H1 (cell line): ENCODE measurements around the gene EPHA4. TPM values are rescaled to one million over a fixed set of nuclear protein-coding genes. Genes with fewer than 3 reads are reported as not detected.
A peak's percentile ranks its signal among the peaks of the same experiment; 100 is the strongest.

ENCODE experiments used
- CTCF ChIA-PET: fragments of 300-600 bp; sonication (Branson Sonifier 250); formaldehyde crosslinking; loops from one replicate; lab custom pipeline; 2021; ENCODE audit not compliant: partially characterized antibody; lab: Charles Lee
- POLR2A ChIA-PET: fragments of 300-600 bp; sonication (Branson Sonifier 250); formaldehyde crosslinking; loops from one replicate; lab custom pipeline; 2021; ENCODE audit warnings: inconsistent platforms; ENCODE audit not compliant: partially characterized antibody; lab: Charles Lee
- DNase-seq, 2 experiments: peaks; one replicate each; pipeline versions ENCODE4 v3.0.0 to v3.0.0-alpha.2; 2010 to 2022; ENCODE audit warnings: low spot score in 2 of 2, low read depth in 1 of 2, mixed read lengths in 1 of 2
- FAIRE-seq: peaks from 2 replicates; lab custom pipeline; 2011; peaks lifted over from hg19 to GRCh38; lab: Jason Lieb, UNC
- H2AFZ ChIP-seq: 2 replicates; pipeline ENCODE4 v1.8.1; 2012; ENCODE audit warnings: low read length, inconsistent platforms
- H2AK5ac ChIP-seq: 2 replicates; pipeline ENCODE4 v1.6.1; 2013; ENCODE audit warnings: low read depth, low read length
- H2BK120ac ChIP-seq: replicated peaks from 2 replicates; pipeline ENCODE3; 2013; ENCODE audit warnings: low read depth, low read length, inconsistent platforms
- H2BK12ac ChIP-seq: 2 replicates; pipeline ENCODE4 v1.6.1; 2013; ENCODE audit warnings: low read depth, low read length
- H2BK15ac ChIP-seq: 2 replicates; pipeline ENCODE4 v1.6.1; 2013; ENCODE audit warnings: low read length
- H2BK20ac ChIP-seq: 2 replicates; pipeline ENCODE4 v1.6.1; 2013; ENCODE audit warnings: low read length
- H2BK5ac ChIP-seq: 2 replicates; pipeline ENCODE4 v1.6.1; 2013; ENCODE audit warnings: low read depth, low read length
- H3K14ac ChIP-seq: 2 replicates; pipeline ENCODE4 v1.6.1; 2013; ENCODE audit warnings: inconsistent platforms; ENCODE audit not compliant: insufficient read length
- H3K18ac ChIP-seq: 2 replicates; pipeline ENCODE4 v1.6.1; 2013; ENCODE audit warnings: low read length; ENCODE audit errors: extremely low read depth
- H3K23ac ChIP-seq: 2 replicates; pipeline ENCODE4 v1.6.1; 2013; ENCODE audit warnings: inconsistent platforms; ENCODE audit not compliant: insufficient read length
- H3K23me2 ChIP-seq: 2 replicates; pipeline ENCODE4 v1.6.1; 2013; ENCODE audit warnings: low read depth, low read length
- H3K27ac ChIP-seq: 2 replicates; pipeline ENCODE4 v1.6.1; 2011; ENCODE audit warnings: low read depth, low read length, inconsistent platforms
- H3K27me3 ChIP-seq, 4 experiments: replicated peaks in 1 of 4; 1 replicate in 1 of 4; 2 replicates in 3 of 4; pipeline versions ENCODE4 v1.6.1 to v1.8.1; 2011 to 2013; ENCODE audit warnings: low read length in 3 of 4, mild to moderate bottlenecking in 3 of 4, inconsistent platforms in 2 of 4, mixed read lengths in 2 of 4, moderate library complexity in 1 of 4; ENCODE audit not compliant: control insufficient read depth in 3 of 4, insufficient read depth in 3 of 4; ENCODE audit errors: extremely low read depth in 1 of 4
- H3K36me3 ChIP-seq, 4 experiments: 2 replicates each; pipeline versions ENCODE4 v1.6.1 to v1.8.1; 2011 to 2013; ENCODE audit warnings: mild to moderate bottlenecking in 4 of 4, low read length in 3 of 4, moderate library complexity in 2 of 4, control low read depth in 1 of 4, inconsistent platforms in 1 of 4; ENCODE audit not compliant: insufficient read depth in 4 of 4, control insufficient read depth in 2 of 4
- H3K4ac ChIP-seq: replicated peaks from 2 replicates; pipeline ENCODE3; 2013; ENCODE audit warnings: low read length, low read depth, mixed read lengths, inconsistent platforms; ENCODE audit not compliant: insufficient read length
- H3K4me1 ChIP-seq, 4 experiments: replicated peaks in 1 of 4; 1 replicate in 1 of 4; 2 replicates in 3 of 4; pipeline versions ENCODE4 v1.6.1 to v1.8.1; 2011 to 2013; ENCODE audit warnings: low read length in 3 of 4, inconsistent platforms in 2 of 4, mixed read lengths in 1 of 4; ENCODE audit not compliant: insufficient read depth in 4 of 4, control insufficient read depth in 3 of 4
- H3K4me2 ChIP-seq, 2 experiments: 2 replicates each; pipeline versions ENCODE4 v1.6.1 to v1.8.1; 2011 to 2013; ENCODE audit warnings: low read depth in 2 of 2, low read length in 2 of 2, control low read depth in 1 of 2, inconsistent platforms in 1 of 2, mild to moderate bottlenecking in 1 of 2; ENCODE audit not compliant: insufficient read depth in 1 of 2
- H3K4me3 ChIP-seq, 4 experiments: fragments of 200-600, 300-600 bp in 1 of 4; sonication (generic), shearing (Covaris generic), sonication (Bioruptor Twin) in 1 of 4; 2 replicates each; pipeline versions ENCODE4 v1.5.1 to v1.8.1; 2011 to 2016; ENCODE audit warnings: low read length in 4 of 4, low read depth in 3 of 4, control low read depth in 2 of 4, inconsistent platforms in 2 of 4, mild to moderate bottlenecking in 2 of 4, mixed read lengths in 1 of 4, moderate library complexity in 1 of 4; ENCODE audit not compliant: insufficient read depth in 2 of 4; ENCODE audit errors: extremely low read depth in 1 of 4
- H3K56ac ChIP-seq: replicated peaks from 2 replicates; pipeline ENCODE3; 2013; ENCODE audit warnings: low read depth, mild to moderate bottlenecking, mixed read lengths, low read length, inconsistent platforms; ENCODE audit not compliant: insufficient read length
- H3K79me1 ChIP-seq: 2 replicates; pipeline ENCODE4 v1.6.1; 2013; ENCODE audit warnings: low read depth, low read length, control low read depth
- H3K79me2 ChIP-seq, 2 experiments: 2 replicates each; pipeline versions ENCODE4 v1.6.1 to v1.8.1; 2012 to 2013; ENCODE audit warnings: low read length in 2 of 2, mild to moderate bottlenecking in 2 of 2, inconsistent platforms in 1 of 2; ENCODE audit not compliant: insufficient read depth in 2 of 2, control insufficient read depth in 1 of 2
- H3K9ac ChIP-seq, 4 experiments: replicated peaks in 1 of 4; 1 replicate in 1 of 4; 2 replicates in 3 of 4; pipeline versions ENCODE4 v1.6.1 to v1.8.1; 2011 to 2013; ENCODE audit warnings: low read depth in 3 of 4, low read length in 3 of 4, control low read depth in 2 of 4, mild to moderate bottlenecking in 2 of 4, moderate library complexity in 2 of 4, inconsistent platforms in 1 of 4; ENCODE audit errors: extremely low read depth in 1 of 4
- H3K9me3 ChIP-seq, 2 experiments: 2 replicates each; pipeline versions ENCODE4 v1.6.1 to v1.8.1; 2012 to 2013; ENCODE audit warnings: mild to moderate bottlenecking in 2 of 2, moderate library complexity in 2 of 2, control low read depth in 1 of 2, inconsistent platforms in 1 of 2, low read depth in 1 of 2, low read length in 1 of 2, mixed read lengths in 1 of 2; ENCODE audit not compliant: insufficient read depth in 2 of 2
- H4K20me1 ChIP-seq, 2 experiments: replicated peaks in 1 of 2; 2 replicates each; pipeline versions ENCODE3 to v1.8.1; 2011 to 2013; ENCODE audit warnings: inconsistent platforms in 2 of 2, low read length in 2 of 2, mild to moderate bottlenecking in 1 of 2; ENCODE audit not compliant: insufficient read depth in 2 of 2, control insufficient read depth in 1 of 2
- H4K5ac ChIP-seq: 2 replicates; pipeline ENCODE4 v1.6.1; 2013; ENCODE audit warnings: low read length, low read depth, mixed read lengths, inconsistent platforms; ENCODE audit not compliant: insufficient read length
- H4K8ac ChIP-seq: 2 replicates; pipeline ENCODE4 v1.8.0; 2013; ENCODE audit warnings: mild to moderate bottlenecking, moderate library complexity, low read length, inconsistent platforms; ENCODE audit not compliant: insufficient read depth; ENCODE audit errors: extremely low read depth
- H4K91ac ChIP-seq: replicated peaks from 2 replicates; pipeline ENCODE3; 2013; ENCODE audit warnings: low read length, mixed read lengths, inconsistent platforms; ENCODE audit not compliant: insufficient read length
- ATF3 ChIP-seq: IDR thresholded peaks from 2 replicates; pipeline ENCODE4 v1.6.1; 2011; ENCODE audit warnings: low read depth, mild to moderate bottlenecking, low read length; ENCODE audit not compliant: insufficient read depth
- BACH1 ChIP-seq: IDR thresholded peaks from 2 replicates; pipeline ENCODE4 v1.6.1; 2012; ENCODE audit warnings: low read length, improper control_type of control experiment
- CHD2 ChIP-seq: IDR thresholded peaks from 2 replicates; pipeline ENCODE4 v1.6.1; 2012; ENCODE audit warnings: low read length, improper control_type of control experiment
- EZH2 ChIP-seq: fragments of 200-600 bp; sonication (generic); IDR thresholded peaks from 2 replicates; pipeline ENCODE4 v1.7.1; 2012; ENCODE audit warnings: low read depth, mild to moderate bottlenecking, moderate library complexity, low read length, inconsistent platforms; ENCODE audit not compliant: severe bottlenecking
- HDAC6 ChIP-seq: IDR thresholded peaks from one replicate; pipeline ENCODE4 v1.7.1; 2012; ENCODE audit warnings: low read depth, mild to moderate bottlenecking, inconsistent platforms, low read length, moderate library complexity
- PHF8 ChIP-seq: fragments of 200-600 bp; sonication (generic); conservative IDR thresholded peaks from 2 replicates; pipeline ENCODE4 v1.7.1; 2012; ENCODE audit warnings: low read depth, mild to moderate bottlenecking, inconsistent platforms, low read length, moderate library complexity
- RFX5 ChIP-seq: IDR thresholded peaks from 2 replicates; pipeline ENCODE4 v1.6.1; 2011; ENCODE audit warnings: low read depth, low read length, improper control_type of control experiment, borderline replicate concordance
- RNF2 ChIP-seq: fragments of 200-900, 300-1000 bp; sonication (generic); IDR thresholded peaks from 2 replicates; pipeline ENCODE4 v1.7.1; 2016; ENCODE audit warnings: borderline replicate concordance, low read depth, mild to moderate bottlenecking, antibody characterized with exemption, low read length; ENCODE audit not compliant: poor library complexity, severe bottlenecking; ENCODE audit errors: missing control alignments
- SAP30 ChIP-seq: fragments of 300-600 bp; sonication (generic); IDR thresholded peaks from 2 replicates; pipeline ENCODE4 v1.7.1; 2012; ENCODE audit warnings: low read length, moderate library complexity, mild to moderate bottlenecking, inconsistent platforms; ENCODE audit not compliant: insufficient read depth, insufficient replicate concordance
- SIX5 ChIP-seq: IDR thresholded peaks from 2 replicates; pipeline ENCODE4 v1.6.1; 2011; ENCODE audit warnings: mild to moderate bottlenecking, low read depth, low read length
- SP1 ChIP-seq: IDR thresholded peaks from 2 replicates; pipeline ENCODE4 v1.6.1; 2011; ENCODE audit warnings: low read depth, low read length
- SUZ12 ChIP-seq: fragments of 200-600 bp; sonication (generic); IDR thresholded peaks from 2 replicates; pipeline ENCODE4 v1.6.1; 2012; ENCODE audit warnings: mild to moderate bottlenecking, inconsistent platforms, low read length, moderate library complexity, mixed read lengths
- TAF1 ChIP-seq: IDR thresholded peaks from 2 replicates; pipeline ENCODE4 v1.6.1; 2011; ENCODE audit warnings: mild to moderate bottlenecking, low read depth, low read length
- YY1 ChIP-seq: IDR thresholded peaks from 2 replicates; pipeline ENCODE4 v1.6.1; 2011; ENCODE audit warnings: low read depth, mild to moderate bottlenecking, low read length
- WGBS, 2 experiments: shearing (Covaris generic) in 1 of 2; methylation state at CpG; one replicate each; pipeline versions ENCODE4 v1.1.6 to v1.1.7; 2013 to 2015; ENCODE audit warnings: low lambda C conversion rate in 2 of 2, mixed read lengths in 2 of 2, inconsistent platforms in 1 of 2, low coverage in 1 of 2, missing lambda C conversion rate in 1 of 2; ENCODE audit not compliant: insufficient replicate concordance in 2 of 2, insufficient coverage in 1 of 2, insufficient read length in 1 of 2; ENCODE audit errors: extremely low coverage in 1 of 2, missing lambda C conversion rate in 1 of 2; 5-methylcytosine and 5-hydroxymethylcytosine counted together
- polyA plus RNA-seq, 7 experiments: library from polyadenylated mRNA; depleted of rRNA in 3 of 7; stranded (reverse) in 5 of 7; unstranded in 2 of 7; fragments of >200 nt in 5 of 7; fragments of 200-250 nt in 2 of 7; gene quantifications; 1 replicate in 5 of 7; 2 replicates in 1 of 7; 4 replicates in 1 of 7; pipeline versions ENCODE4 v1.2.1 to v1.2.3, GENCODE V29; 2011 to 2013; ENCODE audit warnings: missing spikeins in 2 of 7, mixed read lengths in 2 of 7
- total RNA-seq: library from RNA; stranded (reverse); fragmentation: NEBNext Ultra II Directional; extraction: Animal tissue kit (Norgen Biotek cat#: 25700); gene quantifications from 2 replicates; pipeline ENCODE4 v1.2.1, GENCODE V29; 2021

EPHA4 gene
- total and polyA plus RNA-seq, 2 of the 8 experiments (the other 6 are each of a cell fraction or from before 2014, with no cell fraction given): 4.3 to 5.7 TPM

- WGBS, 2 experiments: 91% methylated on average over 5 of the region's 5 CpGs; no CpG with 5 or more reads in 1 of the 2 experiments
- Histone ChIP-seq H3K18ac (no peak overlapping the region), H2BK15ac (no peak overlapping the region), H3K4me3 (no peak overlapping the region), H2BK12ac (no peak overlapping the region), H2AK5ac (peak overlapping the region; percentile 88; the same call in 1 of the 2 replicates), H4K8ac (no peak overlapping the region), H3K23me2 (no peaks in the 10 kb centered on the region; the same call in 1 of the 2 replicates), H3K23ac (no peak overlapping the region), H4K5ac (no peak overlapping the region), H3K4me2 (no peak overlapping the region), H2AFZ (no peak overlapping the region), H3K4me1 (peaks cover 0 to 6% (median 4%) of the 10 kb centered on the region in 4 experiments; a peak in 4 of 7 replicates), H3K79me2 (no peaks in the 10 kb centered on the region), H3K27me3 (no peaks in the 10 kb centered on the region), H3K36me3 (no peaks in the 10 kb centered on the region; a peak in 1 of 8 replicates), H4K20me1 (peaks cover 0 to 2% of the 10 kb centered on the region in 2 experiments), H3K27ac (no peak overlapping the region), H2BK20ac (no peak overlapping the region), H3K14ac (no peak overlapping the region), H4K91ac (no peak overlapping the region), H3K4ac (no peak overlapping the region), H3K79me1 (no peaks in the 10 kb centered on the region), H3K56ac (no peak overlapping the region), H3K9ac (no peak overlapping the region), H2BK120ac (no peak overlapping the region), H2BK5ac (no peak overlapping the region), H3K9me3 (no peaks in the 10 kb centered on the region)
- POLR2A ChIA-PET: no interaction called here
- FAIRE-seq (no peak), DNase-seq (no peak)
- CTCF ChIA-PET: interaction anchor here (1.6 kb wide), 1 partner anchor 14 kb away, joined by 4 read pairs; no protein-coding TSS in a partner anchor
- no peak for TF ChIP-seq CHD2
- TF ChIP-seq HDAC6: no peak
- no peak for TF ChIP-seq SAP30
- no peak for TF ChIP-seq RNF2
- no peak for TF ChIP-seq SIX5
- no peak for TF ChIP-seq RFX5
- no peak for TF ChIP-seq SUZ12
- TF ChIP-seq PHF8: no peak
- no peak for TF ChIP-seq ATF3
- TF ChIP-seq YY1: no peak
- TF ChIP-seq EZH2: no peak
- no peak for TF ChIP-seq TAF1
- no peak for TF ChIP-seq SP1
- TF ChIP-seq BACH1: no peak
Measured at GRCh38 chr2:221559991-221560390, 12.1 kb downstream of the EPHA4 start.
